Measurements from ENCODE around the gene DNAJC30.

DNAJC30 gene

DNA sequence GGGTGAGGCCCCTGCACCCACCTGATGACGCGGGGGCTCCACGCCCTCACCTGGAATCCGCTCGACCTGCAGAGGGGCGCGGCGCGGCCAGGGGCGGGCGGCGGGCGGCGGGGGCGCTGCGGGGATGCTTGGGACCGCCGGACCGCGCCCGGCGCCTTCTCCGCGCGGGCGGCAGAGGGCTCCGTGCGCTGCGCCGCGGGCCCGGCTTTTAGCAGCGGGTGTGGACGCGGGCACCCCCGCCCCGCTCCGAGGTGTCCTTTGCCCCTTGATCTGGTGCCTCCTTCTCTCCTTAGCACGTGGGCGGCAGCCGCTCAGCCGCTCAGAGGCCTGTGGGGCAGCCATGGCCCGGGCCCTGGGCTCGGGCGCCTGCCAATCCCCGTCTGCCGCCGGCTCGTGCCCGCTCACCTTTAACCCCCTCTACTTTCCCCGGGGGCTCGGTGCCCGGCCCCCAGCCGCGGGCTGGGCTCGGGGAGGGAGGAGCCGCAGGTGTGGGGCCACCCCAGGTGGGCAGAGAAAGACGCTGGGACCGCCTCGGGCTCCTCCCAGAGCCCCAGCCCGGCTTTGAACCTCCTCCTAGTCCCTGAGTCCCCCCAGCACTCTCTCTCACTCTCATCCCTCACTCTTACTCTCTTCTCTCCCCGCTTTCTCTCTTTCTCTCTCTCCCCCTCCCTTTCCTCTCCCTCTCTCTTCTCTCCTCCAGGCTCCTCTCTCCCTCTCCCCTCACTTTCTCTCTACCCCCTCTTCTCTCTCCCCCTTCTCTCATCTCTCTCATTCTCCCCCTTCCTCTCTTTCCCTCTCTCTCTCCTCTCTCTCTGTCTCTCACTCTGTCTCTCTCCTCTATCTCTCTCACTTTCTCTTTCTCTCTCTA, 35.3 kb downstream of the DNAJC30 start:
- no peak for DNase-seq (ENCODE audit: low read depth)

DNA sequence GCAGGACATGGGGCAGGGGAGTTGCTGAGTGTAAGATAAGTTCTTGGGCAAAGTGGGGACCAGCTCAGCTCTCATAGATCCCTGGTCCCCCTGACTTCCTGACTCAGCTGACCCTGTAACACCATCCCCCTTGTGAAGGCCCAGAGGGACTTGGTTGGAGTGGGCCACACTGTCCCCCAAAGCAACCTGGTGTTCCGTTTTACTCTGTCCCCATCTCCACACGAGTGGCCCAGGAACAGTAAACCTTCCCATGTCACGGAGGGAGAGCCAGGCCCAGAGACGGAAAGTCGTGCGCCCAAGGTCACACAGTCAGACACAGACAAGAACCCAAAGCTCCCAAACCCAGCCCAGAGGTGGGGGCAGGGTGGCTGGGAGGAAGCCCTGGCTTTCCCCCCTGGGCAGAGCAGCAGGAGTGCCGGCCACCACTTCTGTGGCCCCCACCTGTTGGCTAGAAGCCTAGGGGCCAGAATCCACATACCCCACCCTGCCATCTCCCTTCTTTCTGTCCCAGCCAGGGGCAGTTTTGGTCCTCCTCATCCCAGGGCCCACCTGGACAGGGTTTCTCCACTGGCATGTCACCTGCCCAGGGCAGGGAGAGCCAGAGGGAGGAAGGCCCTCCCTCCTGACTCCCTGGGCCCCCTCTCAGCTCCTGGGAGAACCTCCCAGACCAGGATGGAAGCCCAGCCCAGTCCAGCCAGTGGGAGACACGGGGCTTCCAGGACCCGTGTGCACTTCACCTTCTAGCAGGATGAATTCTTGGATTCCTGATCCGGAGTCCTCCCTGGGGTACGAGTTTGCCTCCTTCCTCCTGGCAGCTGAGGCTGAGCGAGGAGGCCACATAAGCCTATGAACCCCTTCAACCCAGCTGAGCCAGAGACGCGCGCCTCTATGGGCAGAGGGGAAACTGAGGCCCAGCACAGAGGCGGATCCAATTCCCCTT, 36.2 kb downstream of the DNAJC30 start:
- no peak for DNase-seq (ENCODE audit: low read depth)

DNA sequence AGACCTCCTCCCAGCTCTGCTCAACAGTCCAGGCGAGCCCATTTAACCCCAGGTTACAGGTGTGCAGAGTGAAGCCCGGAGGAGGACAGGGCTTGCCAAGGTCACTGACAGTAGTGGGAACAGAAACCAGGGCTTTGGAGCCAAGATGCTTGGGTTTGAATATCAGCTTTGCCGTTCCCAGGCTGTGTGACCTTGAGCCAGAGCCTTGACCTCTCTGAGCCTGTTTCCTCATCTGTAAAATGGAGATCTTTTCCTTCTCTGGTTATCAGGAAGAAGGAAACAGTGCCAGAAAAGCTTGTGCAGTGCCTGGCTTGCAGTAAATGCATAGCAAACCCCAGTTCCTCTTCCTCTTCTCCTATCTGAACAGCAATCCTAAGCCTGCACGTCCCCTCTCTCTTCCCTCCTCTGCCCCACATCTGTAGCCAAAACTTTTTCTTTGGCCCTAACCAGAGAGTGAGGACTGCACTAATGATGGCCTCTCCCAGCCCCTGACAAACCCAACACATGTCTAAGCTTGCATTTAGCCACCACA, 37.5 kb downstream of the DNAJC30 start:
- DNase-seq (ENCODE audit: low read depth): no peak

DNA sequence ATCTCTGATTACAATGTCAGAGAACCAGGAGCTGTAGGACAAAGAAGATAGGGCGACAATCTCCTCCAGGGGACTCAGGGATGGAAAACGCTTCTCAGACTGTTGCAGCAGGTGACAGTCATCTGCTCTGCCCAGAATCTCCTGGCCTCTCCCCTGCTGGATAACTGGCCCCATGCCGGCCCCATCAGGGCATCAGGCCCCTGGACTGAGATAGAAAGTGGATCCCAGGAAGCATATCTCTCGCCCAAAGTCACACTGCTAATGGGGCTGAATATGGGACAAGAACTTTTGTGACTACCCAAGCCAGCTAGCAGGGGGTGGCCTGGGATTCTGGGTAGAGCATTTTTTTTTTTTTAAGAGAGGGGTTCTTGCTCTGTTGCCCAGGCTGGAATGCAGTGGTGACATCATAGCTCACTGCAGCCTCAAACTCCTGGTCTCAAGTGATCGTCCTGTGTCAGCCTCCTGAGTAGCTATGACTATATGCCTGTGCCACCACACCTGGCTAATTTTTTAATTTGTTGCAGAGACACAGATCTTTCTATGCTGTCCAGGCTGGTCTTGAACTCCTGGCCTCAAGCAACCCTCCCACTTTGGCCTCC, 38.5 kb downstream of the DNAJC30 start:
- no peak for DNase-seq (ENCODE audit: low read depth)

DNA sequence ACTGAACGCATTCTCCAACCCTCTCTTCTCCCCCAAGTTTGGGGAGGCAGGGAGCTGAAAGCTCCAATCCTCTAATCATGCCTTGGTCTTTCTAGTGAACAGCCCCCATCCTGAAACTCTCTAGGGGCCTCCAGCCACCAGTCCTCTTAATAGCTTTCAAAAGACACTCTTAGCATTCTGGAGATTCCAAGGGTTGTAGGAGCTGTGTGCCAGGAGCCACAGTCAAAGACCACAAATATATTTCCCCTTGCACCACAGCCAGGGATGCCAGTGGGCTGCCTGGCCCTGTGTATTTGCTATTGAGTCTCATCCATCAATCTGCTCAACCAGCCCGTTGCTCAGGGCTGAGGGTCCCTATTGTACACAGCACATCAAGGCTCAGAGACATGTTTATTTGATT, 40.4 kb downstream of the DNAJC30 start:
- DNase-seq (ENCODE audit: low read depth): no peak

DNA sequence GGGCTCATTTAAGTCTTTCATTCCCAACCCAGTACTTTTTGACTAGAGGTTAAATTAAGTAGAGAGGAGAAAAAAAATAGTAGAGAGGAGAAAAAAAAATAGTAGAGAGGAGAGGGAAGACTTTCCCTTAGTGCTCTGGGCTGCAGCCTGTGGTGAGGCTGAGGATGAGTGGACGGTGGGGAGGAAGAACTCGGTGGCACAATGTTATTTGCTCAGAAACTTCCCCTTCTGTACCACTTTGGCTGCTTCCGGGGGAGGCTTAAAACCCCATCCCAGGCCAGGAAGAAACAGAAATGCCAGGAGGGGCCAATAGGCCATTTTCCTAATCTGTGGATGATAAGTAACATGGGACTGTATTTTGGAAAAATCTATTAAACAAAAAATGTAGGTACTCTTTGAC, 44.3 kb downstream of the DNAJC30 start:
- DNase-seq (ENCODE audit: low read depth): no peak

DNA sequence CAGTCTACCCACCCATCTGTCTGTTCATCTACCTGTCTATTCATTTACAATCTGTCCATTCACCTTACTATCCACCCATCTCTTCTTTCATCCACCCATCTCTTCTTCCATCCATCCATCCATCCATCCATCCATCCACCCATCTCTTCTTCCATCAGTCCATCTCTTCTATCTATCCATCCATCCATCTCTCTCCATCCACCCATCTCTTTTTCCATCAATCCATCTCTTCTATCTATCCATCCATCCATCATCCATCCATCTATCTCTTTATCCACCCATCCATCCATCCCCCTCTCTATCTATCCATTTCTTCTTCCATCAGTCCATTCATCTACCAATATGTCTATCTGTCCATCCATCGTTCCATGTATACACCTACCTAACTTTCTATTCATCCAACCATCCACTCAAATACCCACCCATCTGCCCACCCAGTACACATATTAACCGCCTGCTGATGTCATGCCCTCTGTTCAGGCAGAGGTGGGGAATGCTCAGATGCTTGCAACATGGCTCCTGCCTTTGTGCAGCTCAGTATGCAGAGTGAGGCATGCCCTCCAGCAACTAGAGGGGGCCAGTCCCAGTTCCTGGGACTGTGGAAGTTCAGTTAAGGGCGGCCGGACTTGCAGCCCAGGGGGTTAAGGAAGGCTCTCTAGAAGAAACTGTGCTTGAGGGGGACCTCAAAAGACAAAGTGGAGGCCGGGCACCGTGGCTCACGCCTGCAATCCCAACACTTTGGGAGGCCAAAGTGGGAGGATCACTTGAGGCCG, 47.6 kb downstream of the DNAJC30 start:
- no peak for DNase-seq (ENCODE audit: low read depth)

DNA sequence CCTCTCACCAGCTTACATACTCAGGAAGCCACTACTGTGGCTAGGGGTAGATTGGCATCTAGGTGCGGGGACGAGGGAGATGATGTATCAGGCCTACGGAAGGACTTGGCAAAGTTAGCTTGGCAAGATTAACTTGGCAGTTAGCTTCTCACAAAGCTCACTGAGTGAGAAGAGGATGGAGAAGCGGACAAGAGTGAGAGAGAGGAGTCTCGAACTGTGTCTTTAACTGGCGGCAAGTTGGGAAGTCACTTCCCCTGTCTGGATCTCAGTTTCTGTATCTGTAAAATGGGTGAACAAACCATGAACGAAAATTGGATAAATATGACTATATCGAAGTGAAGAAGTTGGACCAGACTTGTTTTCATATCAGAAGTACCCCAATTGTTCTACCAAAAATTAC, 49.4 kb downstream of the DNAJC30 start:
- DNase-seq (ENCODE audit: low read depth): no peak

DNA sequence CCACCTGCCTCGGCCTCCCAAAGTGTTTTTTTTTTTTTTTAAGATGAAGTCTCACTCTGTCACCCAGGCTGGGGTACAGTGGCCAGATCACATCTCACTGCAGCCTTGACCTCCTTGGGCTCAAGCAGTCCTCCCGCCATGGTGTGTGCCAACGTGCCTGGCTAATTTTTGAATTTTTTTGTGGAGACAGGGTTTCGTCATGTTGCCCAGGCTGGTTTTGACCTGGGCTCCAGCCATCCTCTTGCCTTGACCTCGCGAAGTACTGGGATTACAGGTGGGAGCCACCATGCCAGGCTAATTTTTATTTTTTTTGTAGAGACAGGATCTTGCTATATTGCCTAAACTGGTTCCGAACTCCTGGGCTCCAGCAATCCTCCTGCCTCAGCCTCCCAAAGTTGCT, 49.9 kb downstream of the DNAJC30 start:
- DNase-seq (ENCODE audit: low read depth): no peak

DNA sequence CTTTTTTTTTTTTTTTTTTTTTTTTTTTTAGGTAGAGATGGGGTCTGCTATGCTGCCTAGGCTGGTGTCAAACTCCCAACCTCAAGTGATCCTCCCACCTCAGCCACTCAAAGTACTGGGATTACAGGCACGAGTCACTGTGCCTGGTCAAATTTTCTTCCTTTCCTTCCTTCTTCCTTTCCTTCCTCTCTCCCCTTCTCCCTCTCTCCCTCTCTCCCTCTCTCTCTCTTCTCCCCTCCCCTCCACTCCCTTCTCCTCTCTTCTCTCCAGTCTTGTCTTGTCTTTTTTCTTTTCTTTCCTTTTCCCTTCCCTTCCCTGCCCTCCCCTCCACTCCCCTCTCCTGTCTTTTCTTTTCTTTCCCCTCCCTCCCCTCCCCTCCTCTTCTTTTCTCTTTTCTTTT, 51.7 kb downstream of the DNAJC30 start:
- no peak for DNase-seq (ENCODE audit: low read depth)
